Measurements from ENCODE around the gene BICDL1.

DNA sequence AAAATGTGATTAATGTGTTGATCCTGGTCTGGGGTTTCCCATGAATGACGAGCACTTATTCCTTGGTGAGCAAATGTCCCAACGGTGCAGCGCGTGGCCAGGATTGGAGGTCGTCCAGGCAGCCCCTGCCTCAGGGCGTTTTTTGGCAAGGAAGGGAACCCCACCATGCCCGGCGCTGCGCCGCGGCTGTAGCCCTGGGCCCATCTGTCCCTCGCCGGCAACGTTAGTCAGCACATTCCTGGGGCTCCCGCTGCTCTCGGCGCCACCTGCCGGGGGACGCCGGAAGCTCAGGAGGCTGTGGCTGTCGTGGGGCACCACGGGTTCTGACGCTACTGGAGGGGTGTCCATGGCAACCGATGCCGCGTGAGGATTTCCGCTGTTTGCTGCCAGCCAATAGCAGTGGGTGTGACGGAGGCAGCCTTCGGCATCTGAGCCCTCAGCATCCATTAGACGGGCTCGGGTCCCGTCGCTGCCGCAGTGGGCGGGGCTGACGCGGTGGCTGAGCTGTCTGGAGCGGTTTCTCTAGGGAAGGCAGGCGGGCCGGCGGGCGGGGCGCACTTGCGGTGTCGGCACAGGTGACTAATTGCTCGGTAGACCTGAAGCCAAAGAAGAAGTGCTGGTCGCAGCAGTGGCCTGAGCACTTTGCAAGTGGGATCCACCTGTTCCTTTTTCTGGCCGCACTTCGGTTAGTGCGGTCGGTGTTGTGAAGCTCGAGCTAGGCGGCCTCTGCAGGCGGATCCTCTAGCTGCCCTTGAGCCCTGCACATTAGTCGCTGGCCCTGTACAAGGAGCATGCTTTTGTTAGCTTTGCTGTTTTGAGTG is 98.0 kb downstream of the BICDL1 start:
- TF ChIP-seq HDGF (IDR thresholded peaks at IDR 0.05): peak; percentile 95
- no peak for TF ChIP-seq EZH2 (IDR thresholded peaks at IDR 0.05; ENCODE audit: borderline replicate concordance, control insufficient read depth, low read depth, low read length)
- no peak for TF ChIP-seq CHD4 (IDR thresholded peaks at IDR 0.05)
- 0 out of 2 replicates have a peak, but pooled peaks have one; percentile 14 for TF ChIP-seq E2F4 (IDR thresholded peaks at IDR 0.05; ENCODE audit: low read depth, low read length)
- peak; percentile 96 for TF ChIP-seq SIN3A (IDR thresholded peaks at IDR 0.05; ENCODE audit: low read depth, low read length)
- peak; percentile 71 to 82 for TF ChIP-seq BHLHE40 (IDR thresholded peaks at IDR 0.05; ENCODE audit: borderline replicate concordance in 1 of 2, low read depth in 2 of 2, low read length in 1 of 2)
- peak; percentile 98 for TF ChIP-seq CTCF (IDR thresholded peaks at IDR 0.05 in 2 of 3, conservative IDR thresholded peaks at IDR 0.05 in 1 of 3; ENCODE audit: control insufficient read depth in 2 of 3, extremely low read depth in 1 of 3, insufficient read depth in 1 of 3, low read depth in 3 of 3, low read length in 3 of 3)
- TF ChIP-seq FOXK2 (IDR thresholded peaks at IDR 0.05): peak; percentile 31; the same call in 1 of the 2 replicates
- no peak for TF ChIP-seq ASH2L (IDR thresholded peaks at IDR 0.05; ENCODE audit: borderline replicate concordance, low read depth)
